Neural crest cell (in vitro differentiated cells): ENCODE measurements around the gene OTUB1. TPM values are rescaled to one million over a fixed set of nuclear protein-coding genes. Genes with fewer than 3 reads are reported as not detected.
A peak's percentile ranks its signal among the peaks of the same experiment; 100 is the strongest.

Experiments used
- DNase-seq: peaks from one replicate; pipeline ENCODE4 v3.0.0; 2021; ENCODE audit warnings: low read depth, mixed read lengths, low spot score
- H3K27ac Mint-ChIP-seq: one replicate; pipeline ENCODE4 v1.8.0; 2021; ENCODE audit warnings: mild to moderate bottlenecking, mixed read lengths; ENCODE audit not compliant: unreplicated experiment
- H3K27me3 Mint-ChIP-seq: 2 replicates; pipeline ENCODE4 v1.8.0; 2021; ENCODE audit warnings: low read depth, mild to moderate bottlenecking, mixed read lengths
- H3K36me3 Mint-ChIP-seq: 2 replicates; pipeline ENCODE4 v1.8.0; 2021; ENCODE audit warnings: low read depth, mild to moderate bottlenecking, mixed read lengths
- H3K4me1 Mint-ChIP-seq: 2 replicates; pipeline ENCODE4 v1.8.0; 2021; ENCODE audit warnings: mixed read lengths
- H3K4me3 Mint-ChIP-seq: one replicate; pipeline ENCODE4 v1.8.0; 2021; ENCODE audit warnings: mild to moderate bottlenecking, mixed read lengths
- H3K9me3 Mint-ChIP-seq: 2 replicates; pipeline ENCODE4 v1.8.0; 2021; ENCODE audit warnings: mixed read lengths
- total RNA-seq: library from RNA; stranded (reverse); gene quantifications from 2 replicates; pipeline ENCODE4 v1.2.1, GENCODE V29; 2021
- TF ChIP-seq, protein P1 (sequence below): fragments of 200-600 bp; sonication (generic); conservative IDR thresholded peaks from 2 replicates; pipeline ENCODE4 v1.5.0; 2021; ENCODE audit warnings: antibody characterized with exemption, mild to moderate bottlenecking

OTUB1 gene
- total RNA-seq, 1 donor from 2014 or later, result 124 TPM

DNA sequence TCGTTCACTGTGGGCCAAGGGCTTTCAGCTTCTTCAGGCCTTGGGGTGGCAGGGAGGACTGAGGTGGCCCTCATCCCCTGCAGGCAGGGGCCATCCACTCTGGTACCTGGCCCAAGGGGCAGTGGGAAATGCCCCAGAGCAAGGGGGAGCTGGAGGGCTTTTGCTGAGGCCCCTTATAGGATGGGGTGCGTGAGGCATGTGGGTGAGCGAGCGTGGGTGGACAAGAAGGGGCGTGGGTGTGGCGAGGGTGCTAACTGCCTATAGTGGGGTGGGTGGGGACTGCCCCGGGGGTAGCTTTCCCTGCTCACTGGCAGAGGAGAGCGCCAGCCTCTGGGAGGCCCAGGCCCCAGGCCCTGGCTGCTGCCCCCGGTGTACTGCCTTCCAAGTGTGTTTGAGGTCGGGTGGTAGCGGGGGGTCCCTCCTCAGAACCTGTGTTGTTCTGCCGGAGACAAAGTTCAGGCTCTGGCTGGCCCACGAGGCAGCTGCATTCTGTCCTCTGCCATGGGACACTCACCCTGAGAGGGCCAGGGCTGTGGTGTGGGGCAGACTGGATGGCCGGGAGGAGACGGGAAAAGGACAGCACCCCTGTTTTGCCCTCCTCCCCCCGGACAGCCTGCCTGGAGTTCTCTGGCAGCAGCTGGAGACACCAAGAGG is 52.9 kb downstream of the OTUB1 start:
- Mint-ChIP-seq H3K4me3 (no peak overlapping the region), H3K4me1 (peaks cover 32% of the 10 kb centered on the region), H3K9me3 (no peaks in the 10 kb centered on the region), H3K27me3 (peaks cover 46% of the 10 kb centered on the region), H3K36me3 (no peaks in the 10 kb centered on the region), H3K27ac (no peak overlapping the region)
- TF ChIP-seq, protein P1, sequence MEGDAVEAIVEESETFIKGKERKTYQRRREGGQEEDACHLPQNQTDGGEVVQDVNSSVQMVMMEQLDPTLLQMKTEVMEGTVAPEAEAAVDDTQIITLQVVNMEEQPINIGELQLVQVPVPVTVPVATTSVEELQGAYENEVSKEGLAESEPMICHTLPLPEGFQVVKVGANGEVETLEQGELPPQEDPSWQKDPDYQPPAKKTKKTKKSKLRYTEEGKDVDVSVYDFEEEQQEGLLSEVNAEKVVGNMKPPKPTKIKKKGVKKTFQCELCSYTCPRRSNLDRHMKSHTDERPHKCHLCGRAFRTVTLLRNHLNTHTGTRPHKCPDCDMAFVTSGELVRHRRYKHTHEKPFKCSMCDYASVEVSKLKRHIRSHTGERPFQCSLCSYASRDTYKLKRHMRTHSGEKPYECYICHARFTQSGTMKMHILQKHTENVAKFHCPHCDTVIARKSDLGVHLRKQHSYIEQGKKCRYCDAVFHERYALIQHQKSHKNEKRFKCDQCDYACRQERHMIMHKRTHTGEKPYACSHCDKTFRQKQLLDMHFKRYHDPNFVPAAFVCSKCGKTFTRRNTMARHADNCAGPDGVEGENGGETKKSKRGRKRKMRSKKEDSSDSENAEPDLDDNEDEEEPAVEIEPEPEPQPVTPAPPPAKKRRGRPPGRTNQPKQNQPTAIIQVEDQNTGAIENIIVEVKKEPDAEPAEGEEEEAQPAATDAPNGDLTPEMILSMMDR, result no peak
- no peak for DNase-seq

DNA sequence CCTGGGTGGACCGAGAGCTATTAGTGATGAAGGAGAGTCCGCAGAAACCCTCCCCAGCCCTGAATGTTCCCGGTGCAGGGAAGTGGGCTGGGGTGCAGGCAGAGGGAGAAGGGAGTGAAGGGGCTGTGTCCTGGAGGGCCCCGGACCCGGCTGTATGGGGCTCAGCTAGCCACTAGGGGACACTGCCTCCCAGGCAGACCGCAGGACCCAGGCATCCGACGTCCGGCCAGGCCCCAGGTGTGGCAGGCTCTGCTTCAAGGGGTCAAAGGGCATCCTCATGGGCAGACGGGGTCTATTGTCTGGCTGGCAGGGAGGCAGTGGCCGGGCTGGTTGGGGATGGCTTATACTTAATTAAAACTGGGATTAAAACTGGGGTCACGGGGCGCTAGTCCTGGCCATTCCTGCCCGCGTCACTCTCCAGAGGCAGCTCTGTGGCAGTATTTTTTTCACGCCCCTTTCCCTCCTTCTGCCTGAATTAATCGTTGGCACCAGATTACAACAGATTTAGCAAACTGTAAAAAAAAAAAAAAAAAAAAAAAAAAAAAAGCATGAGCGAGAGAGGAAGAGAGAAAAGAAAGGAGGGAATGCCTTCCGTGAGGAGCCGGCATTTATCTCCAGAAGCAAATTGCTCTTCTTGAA is 54.6 kb downstream of the OTUB1 start:
- DNase-seq, result no peak
- peaks cover 33% of the 10 kb centered on the region for H3K27me3 Mint-ChIP-seq
- peaks cover 20% of the 10 kb centered on the region for H3K4me1 Mint-ChIP-seq
- H3K36me3 Mint-ChIP-seq, result no peaks in the 10 kb centered on the region
- H3K4me3 Mint-ChIP-seq, result peak overlapping the region; percentile 38
- no peak overlapping the region for H3K27ac Mint-ChIP-seq
- no peaks in the 10 kb centered on the region for H3K9me3 Mint-ChIP-seq
- TF ChIP-seq, protein P1, result peak; percentile 59

DNA sequence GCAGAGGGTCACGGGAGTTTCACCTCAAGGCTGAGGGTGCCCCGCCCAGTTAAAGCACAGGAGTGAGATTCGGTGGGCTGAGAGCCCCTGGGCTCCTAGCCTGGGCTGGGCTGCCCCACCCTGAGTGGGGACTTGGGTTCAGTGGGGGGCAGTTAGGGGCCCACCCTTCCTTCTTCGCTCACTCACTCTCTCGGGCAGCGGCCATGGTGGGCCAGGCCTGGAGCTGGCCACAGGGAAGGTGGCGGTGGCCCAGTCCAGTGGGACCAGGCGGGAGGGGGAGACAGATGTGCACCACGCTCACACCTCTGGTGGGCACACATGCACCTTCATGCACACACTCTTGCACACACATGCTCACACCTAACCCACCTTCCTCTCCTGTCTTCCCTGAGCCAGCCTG is 55.6 kb downstream of the OTUB1 start:
- H3K9me3 Mint-ChIP-seq, result no peaks in the 10 kb centered on the region
- peaks cover 32% of the 10 kb centered on the region for H3K27me3 Mint-ChIP-seq
- H3K27ac Mint-ChIP-seq, result no peak overlapping the region
- H3K4me3 Mint-ChIP-seq, result peak overlapping the region; percentile 72
- DNase-seq, result no peak
- TF ChIP-seq, protein P1, result no peak
- H3K36me3 Mint-ChIP-seq, result no peaks in the 10 kb centered on the region
- peaks cover 25% of the 10 kb centered on the region for H3K4me1 Mint-ChIP-seq

DNA sequence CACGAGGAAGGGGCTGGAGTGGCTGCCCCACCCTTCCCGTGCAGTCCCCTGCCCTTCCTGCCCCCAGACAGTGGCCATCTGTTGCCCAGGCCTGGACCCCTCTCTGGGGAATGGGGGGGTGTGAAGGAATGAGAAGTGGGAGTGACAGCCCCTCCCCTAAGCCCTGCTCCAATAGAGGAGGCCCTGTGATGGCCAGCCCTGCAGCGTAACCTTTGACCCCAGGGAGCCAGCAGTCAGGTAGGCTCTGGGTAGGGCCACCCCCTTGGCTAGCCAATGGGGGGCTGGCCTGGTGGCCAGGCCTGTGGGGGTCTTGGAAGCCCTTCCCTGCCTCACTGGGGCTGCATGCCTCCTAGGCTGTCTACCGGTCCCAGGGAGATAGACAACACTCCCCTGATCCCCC is 56.1 kb downstream of the OTUB1 start:
- no peak for DNase-seq

DNA sequence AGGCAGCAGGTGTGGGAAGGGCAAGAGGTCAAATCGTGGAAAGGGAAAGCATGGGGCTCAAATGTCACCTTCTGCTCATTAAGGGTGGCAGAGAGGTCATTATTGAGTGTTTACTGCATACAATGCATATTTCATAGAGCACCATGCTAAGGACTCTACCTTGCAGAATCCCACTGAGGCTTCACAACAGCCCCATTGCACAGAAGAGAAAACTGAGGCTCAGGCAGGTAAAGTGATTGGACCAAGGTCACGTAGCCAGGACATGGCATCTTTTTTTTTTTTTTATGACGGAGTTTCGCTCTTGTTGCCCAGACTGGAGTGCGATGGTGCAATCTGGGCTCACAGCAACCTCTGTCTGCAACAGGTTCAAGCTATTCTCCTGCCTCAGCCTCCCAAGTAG is 57.3 kb downstream of the OTUB1 start:
- TF ChIP-seq, protein P1, result no peak
- H3K36me3 Mint-ChIP-seq, result no peaks in the 10 kb centered on the region
- no peak for DNase-seq
- no peaks in the 10 kb centered on the region for H3K9me3 Mint-ChIP-seq
- H3K27ac Mint-ChIP-seq, result no peak overlapping the region
- H3K4me1 Mint-ChIP-seq, result peaks cover 34% of the 10 kb centered on the region
- H3K27me3 Mint-ChIP-seq, result peaks cover 15% of the 10 kb centered on the region
- no peak overlapping the region for H3K4me3 Mint-ChIP-seq

More for the DNA sequence above, 56.1 kb downstream of the OTUB1 start:
- Mint-ChIP-seq H3K4me1 (peaks cover 28% of the 10 kb centered on the region), H3K27me3 (peaks cover 27% of the 10 kb centered on the region), H3K27ac (no peak overlapping the region), H3K9me3 (no peaks in the 10 kb centered on the region), H3K4me3 (no peak overlapping the region), H3K36me3 (no peaks in the 10 kb centered on the region)
- TF ChIP-seq, protein P1, result no peak
